H1 (cell line): ENCODE measurements around the gene CAPNS1. TPM values are rescaled to one million over a fixed set of nuclear protein-coding genes. Genes with fewer than 3 reads are reported as not detected.

Source experiments
- CTCF ChIA-PET: fragments of 300-600 bp; sonication (Branson Sonifier 250); formaldehyde crosslinking; loops from one replicate; lab custom pipeline; 2021; ENCODE audit not compliant: partially characterized antibody; lab: Charles Lee
- POLR2A ChIA-PET: fragments of 300-600 bp; sonication (Branson Sonifier 250); formaldehyde crosslinking; loops from one replicate; lab custom pipeline; 2021; ENCODE audit warnings: inconsistent platforms; ENCODE audit not compliant: partially characterized antibody; lab: Charles Lee
- DNase-seq, 2 experiments: peaks; one replicate each; pipeline versions ENCODE4 v3.0.0 to v3.0.0-alpha.2; 2010 to 2022; ENCODE audit warnings: low spot score in 2 of 2, low read depth in 1 of 2, mixed read lengths in 1 of 2
- FAIRE-seq: peaks from 2 replicates; lab custom pipeline; 2011; peaks lifted over from hg19 to GRCh38; lab: Jason Lieb, UNC
- H2AFZ ChIP-seq: 2 replicates; pipeline ENCODE4 v1.8.1; 2012; ENCODE audit warnings: low read length, inconsistent platforms
- H2AK5ac ChIP-seq: 2 replicates; pipeline ENCODE4 v1.6.1; 2013; ENCODE audit warnings: low read depth, low read length
- H2BK120ac ChIP-seq: replicated peaks from 2 replicates; pipeline ENCODE3; 2013; ENCODE audit warnings: low read depth, low read length, inconsistent platforms
- H2BK12ac ChIP-seq: 2 replicates; pipeline ENCODE4 v1.6.1; 2013; ENCODE audit warnings: low read depth, low read length
- H2BK15ac ChIP-seq: 2 replicates; pipeline ENCODE4 v1.6.1; 2013; ENCODE audit warnings: low read length
- H2BK20ac ChIP-seq: 2 replicates; pipeline ENCODE4 v1.6.1; 2013; ENCODE audit warnings: low read length
- H2BK5ac ChIP-seq: 2 replicates; pipeline ENCODE4 v1.6.1; 2013; ENCODE audit warnings: low read depth, low read length
- H3K14ac ChIP-seq: 2 replicates; pipeline ENCODE4 v1.6.1; 2013; ENCODE audit warnings: inconsistent platforms; ENCODE audit not compliant: insufficient read length
- H3K18ac ChIP-seq: 2 replicates; pipeline ENCODE4 v1.6.1; 2013; ENCODE audit warnings: low read length; ENCODE audit errors: extremely low read depth
- H3K23ac ChIP-seq: 2 replicates; pipeline ENCODE4 v1.6.1; 2013; ENCODE audit warnings: inconsistent platforms; ENCODE audit not compliant: insufficient read length
- H3K23me2 ChIP-seq: 2 replicates; pipeline ENCODE4 v1.6.1; 2013; ENCODE audit warnings: low read depth, low read length
- H3K27ac ChIP-seq: 2 replicates; pipeline ENCODE4 v1.6.1; 2011; ENCODE audit warnings: low read depth, low read length, inconsistent platforms
- H3K27me3 ChIP-seq, 4 experiments: replicated peaks in 1 of 4; 1 replicate in 1 of 4; 2 replicates in 3 of 4; pipeline versions ENCODE4 v1.6.1 to v1.8.1; 2011 to 2013; ENCODE audit warnings: low read length in 3 of 4, mild to moderate bottlenecking in 3 of 4, inconsistent platforms in 2 of 4, mixed read lengths in 2 of 4, moderate library complexity in 1 of 4; ENCODE audit not compliant: control insufficient read depth in 3 of 4, insufficient read depth in 3 of 4; ENCODE audit errors: extremely low read depth in 1 of 4
- H3K36me3 ChIP-seq, 4 experiments: 2 replicates each; pipeline versions ENCODE4 v1.6.1 to v1.8.1; 2011 to 2013; ENCODE audit warnings: mild to moderate bottlenecking in 4 of 4, low read length in 3 of 4, moderate library complexity in 2 of 4, control low read depth in 1 of 4, inconsistent platforms in 1 of 4; ENCODE audit not compliant: insufficient read depth in 4 of 4, control insufficient read depth in 2 of 4
- H3K4ac ChIP-seq: replicated peaks from 2 replicates; pipeline ENCODE3; 2013; ENCODE audit warnings: low read length, low read depth, mixed read lengths, inconsistent platforms; ENCODE audit not compliant: insufficient read length
- H3K4me1 ChIP-seq, 4 experiments: replicated peaks in 1 of 4; 1 replicate in 1 of 4; 2 replicates in 3 of 4; pipeline versions ENCODE4 v1.6.1 to v1.8.1; 2011 to 2013; ENCODE audit warnings: low read length in 3 of 4, inconsistent platforms in 2 of 4, mixed read lengths in 1 of 4; ENCODE audit not compliant: insufficient read depth in 4 of 4, control insufficient read depth in 3 of 4
- H3K4me2 ChIP-seq, 2 experiments: 2 replicates each; pipeline versions ENCODE4 v1.6.1 to v1.8.1; 2011 to 2013; ENCODE audit warnings: low read depth in 2 of 2, low read length in 2 of 2, control low read depth in 1 of 2, inconsistent platforms in 1 of 2, mild to moderate bottlenecking in 1 of 2; ENCODE audit not compliant: insufficient read depth in 1 of 2
- H3K4me3 ChIP-seq, 4 experiments: fragments of 200-600, 300-600 bp in 1 of 4; sonication (generic), shearing (Covaris generic), sonication (Bioruptor Twin) in 1 of 4; 2 replicates each; pipeline versions ENCODE4 v1.5.1 to v1.8.1; 2011 to 2016; ENCODE audit warnings: low read length in 4 of 4, low read depth in 3 of 4, control low read depth in 2 of 4, inconsistent platforms in 2 of 4, mild to moderate bottlenecking in 2 of 4, mixed read lengths in 1 of 4, moderate library complexity in 1 of 4; ENCODE audit not compliant: insufficient read depth in 2 of 4; ENCODE audit errors: extremely low read depth in 1 of 4
- H3K56ac ChIP-seq: replicated peaks from 2 replicates; pipeline ENCODE3; 2013; ENCODE audit warnings: low read depth, mild to moderate bottlenecking, mixed read lengths, low read length, inconsistent platforms; ENCODE audit not compliant: insufficient read length
- H3K79me1 ChIP-seq: 2 replicates; pipeline ENCODE4 v1.6.1; 2013; ENCODE audit warnings: low read depth, low read length, control low read depth
- H3K79me2 ChIP-seq, 2 experiments: 2 replicates each; pipeline versions ENCODE4 v1.6.1 to v1.8.1; 2012 to 2013; ENCODE audit warnings: low read length in 2 of 2, mild to moderate bottlenecking in 2 of 2, inconsistent platforms in 1 of 2; ENCODE audit not compliant: insufficient read depth in 2 of 2, control insufficient read depth in 1 of 2
- H3K9ac ChIP-seq, 4 experiments: replicated peaks in 1 of 4; 1 replicate in 1 of 4; 2 replicates in 3 of 4; pipeline versions ENCODE4 v1.6.1 to v1.8.1; 2011 to 2013; ENCODE audit warnings: low read depth in 3 of 4, low read length in 3 of 4, control low read depth in 2 of 4, mild to moderate bottlenecking in 2 of 4, moderate library complexity in 2 of 4, inconsistent platforms in 1 of 4; ENCODE audit errors: extremely low read depth in 1 of 4
- H3K9me3 ChIP-seq, 2 experiments: 2 replicates each; pipeline versions ENCODE4 v1.6.1 to v1.8.1; 2012 to 2013; ENCODE audit warnings: mild to moderate bottlenecking in 2 of 2, moderate library complexity in 2 of 2, control low read depth in 1 of 2, inconsistent platforms in 1 of 2, low read depth in 1 of 2, low read length in 1 of 2, mixed read lengths in 1 of 2; ENCODE audit not compliant: insufficient read depth in 2 of 2
- H4K20me1 ChIP-seq, 2 experiments: replicated peaks in 1 of 2; 2 replicates each; pipeline versions ENCODE3 to v1.8.1; 2011 to 2013; ENCODE audit warnings: inconsistent platforms in 2 of 2, low read length in 2 of 2, mild to moderate bottlenecking in 1 of 2; ENCODE audit not compliant: insufficient read depth in 2 of 2, control insufficient read depth in 1 of 2
- H4K5ac ChIP-seq: 2 replicates; pipeline ENCODE4 v1.6.1; 2013; ENCODE audit warnings: low read length, low read depth, mixed read lengths, inconsistent platforms; ENCODE audit not compliant: insufficient read length
- H4K8ac ChIP-seq: 2 replicates; pipeline ENCODE4 v1.8.0; 2013; ENCODE audit warnings: mild to moderate bottlenecking, moderate library complexity, low read length, inconsistent platforms; ENCODE audit not compliant: insufficient read depth; ENCODE audit errors: extremely low read depth
- H4K91ac ChIP-seq: replicated peaks from 2 replicates; pipeline ENCODE3; 2013; ENCODE audit warnings: low read length, mixed read lengths, inconsistent platforms; ENCODE audit not compliant: insufficient read length
- CTCF ChIP-seq, 3 experiments: IDR thresholded peaks; 1 replicate in 2 of 3; 2 replicates in 1 of 3; pipeline versions ENCODE4 v1.5.1 to v1.6.1; 2011; ENCODE audit warnings: low read length in 3 of 3, mild to moderate bottlenecking in 3 of 3, inconsistent platforms in 2 of 3, low read depth in 1 of 3, moderate library complexity in 1 of 3; ENCODE audit not compliant: insufficient read depth in 1 of 3; ENCODE audit errors: control extremely low read depth in 1 of 3
- WGBS, 2 experiments: shearing (Covaris generic) in 1 of 2; methylation state at CpG; one replicate each; pipeline versions ENCODE4 v1.1.6 to v1.1.7; 2013 to 2015; ENCODE audit warnings: low lambda C conversion rate in 2 of 2, mixed read lengths in 2 of 2, inconsistent platforms in 1 of 2, low coverage in 1 of 2, missing lambda C conversion rate in 1 of 2; ENCODE audit not compliant: insufficient replicate concordance in 2 of 2, insufficient coverage in 1 of 2, insufficient read length in 1 of 2; ENCODE audit errors: extremely low coverage in 1 of 2, missing lambda C conversion rate in 1 of 2; 5-methylcytosine and 5-hydroxymethylcytosine counted together
- polyA plus RNA-seq, 7 experiments: library from polyadenylated mRNA; depleted of rRNA in 3 of 7; stranded (reverse) in 5 of 7; unstranded in 2 of 7; fragments of >200 nt in 5 of 7; fragments of 200-250 nt in 2 of 7; gene quantifications; 1 replicate in 5 of 7; 2 replicates in 1 of 7; 4 replicates in 1 of 7; pipeline versions ENCODE4 v1.2.1 to v1.2.3, GENCODE V29; 2011 to 2013; ENCODE audit warnings: missing spikeins in 2 of 7, mixed read lengths in 2 of 7
- total RNA-seq: library from RNA; stranded (reverse); fragmentation: NEBNext Ultra II Directional; extraction: Animal tissue kit (Norgen Biotek cat#: 25700); gene quantifications from 2 replicates; pipeline ENCODE4 v1.2.1, GENCODE V29; 2021

The CAPNS1 gene
- total and polyA plus RNA-seq, 2 of the 8 experiments (the other 6 are each of a cell fraction or from before 2014, with no cell fraction given): 382 to 438 TPM

- no peak for TF ChIP-seq CTCF (IDR thresholded peaks at IDR 0.05; ENCODE audit: control extremely low read depth in 1 of 3, insufficient read depth in 1 of 3, low read depth in 1 of 3, low read length in 3 of 3)
- Histone ChIP-seq H3K18ac (no peak overlapping the region), H2AK5ac (no peak overlapping the region), H3K4me3 (no peak overlapping the region), H4K91ac (no peak overlapping the region), H4K8ac (no peak overlapping the region), H3K36me3 (peaks cover 27 to 68% (median 59%) of the 10 kb centered on the region in 4 experiments), H4K5ac (no peak overlapping the region), H3K4me2 (no peak overlapping the region), H3K9ac (no peak overlapping the region), H2BK20ac (no peak overlapping the region), H3K4ac (no peak overlapping the region), H3K27me3 (no peaks in the 10 kb centered on the region), H2BK15ac (no peak overlapping the region), H2BK12ac (no peak overlapping the region), H2AFZ (no peak overlapping the region), H3K79me1 (no peaks in the 10 kb centered on the region), H3K9me3 (no peaks in the 10 kb centered on the region), H3K14ac (no peak overlapping the region), H4K20me1 (peaks cover 2 to 13% of the 10 kb centered on the region in 2 experiments), H3K27ac (no peak overlapping the region), H3K23ac (no peak overlapping the region), H3K56ac (no peak overlapping the region), H3K4me1 (no peaks in the 10 kb centered on the region), H2BK120ac (no peak overlapping the region), H3K23me2 (no peaks in the 10 kb centered on the region), H3K79me2 (no peaks in the 10 kb centered on the region), H2BK5ac (no peak overlapping the region)
- FAIRE-seq (no peak), DNase-seq (no peak)
- ChIA-PET CTCF (no interaction called here), POLR2A (interaction anchor here (1.2 kb wide), 1 partner anchor 13 kb away, joined by 3 read pairs; no protein-coding TSS in a partner anchor)
- WGBS, 2 experiments: 80% methylated on average over 3 of the region's 5 CpGs; no CpG with 5 or more reads in 1 of the 2 experiments
Measured at GRCh38 chr19:36093146-36093662, 46.7 kb upstream of the CAPNS1 start.
